ENCODE results near the gene PPCDC. TPM values are rescaled to one million over a fixed set of nuclear protein-coding genes. Genes with fewer than 3 reads are reported as not detected.

Gene PPCDC
- total and polyA plus RNA-seq, 4 donors = 6.3 to 12.4 (median 8.6) TPM

- no CpG with 5 or more reads among the region's 1 CpG for WGBS (ENCODE audit: insufficient coverage)
- Histone ChIP-seq H3K27ac (ENCODE audit: low read depth, low read length) (no peak overlapping the region), H3K27me3 (ENCODE audit: control insufficient read depth, insufficient read depth, low read length) (no peaks in the 10 kb centered on the region), H3K4me1 (ENCODE audit: control insufficient read depth, insufficient read depth, low read length) (peaks cover 34% of the 10 kb centered on the region), H3K9me3 (ENCODE audit: control insufficient read depth, insufficient read depth, low read length) (no peaks in the 10 kb centered on the region), H3K4me3 (ENCODE audit: low read depth, low read length) (no peak overlapping the region), H3K36me3 (ENCODE audit: control insufficient read depth, insufficient read depth, low read length) (no peaks in the 10 kb centered on the region)
- DNase-seq (ENCODE audit: low read depth in 4 of 6, low spot score in 6 of 6) = no peak
Measured at GRCh38 chr15:74992619-74993018, 30.8 kb upstream of the PPCDC start.

GRCh38 chr15:74994236-74994635 is 29.2 kb upstream of the PPCDC start:
- DNase-seq (ENCODE audit: low read depth in 4 of 6, low spot score in 6 of 6) = peak in 2 of 6 donors; percentile 52 to 66
- Histone ChIP-seq H3K27ac (ENCODE audit: low read depth, low read length) (peak overlapping the region; percentile 70), H3K36me3 (ENCODE audit: control insufficient read depth, insufficient read depth, low read length) (no peaks in the 10 kb centered on the region), H3K4me1 (ENCODE audit: control insufficient read depth, insufficient read depth, low read length) (peaks cover 38% of the 10 kb centered on the region), H3K4me3 (ENCODE audit: low read depth, low read length) (no peak overlapping the region), H3K27me3 (ENCODE audit: control insufficient read depth, insufficient read depth, low read length) (no peaks in the 10 kb centered on the region), H3K9me3 (ENCODE audit: control insufficient read depth, insufficient read depth, low read length) (no peaks in the 10 kb centered on the region)
- 54% methylated on average over 2 of the region's 2 CpGs for WGBS (ENCODE audit: insufficient coverage)

- DNase-seq (ENCODE audit: low read depth in 4 of 6, low spot score in 6 of 6) = no peak
- H3K4me1 ChIP-seq (ENCODE audit: control insufficient read depth, insufficient read depth, low read length) = peaks cover 38% of the 10 kb centered on the region
- no peaks in the 10 kb centered on the region for H3K27me3 ChIP-seq (ENCODE audit: control insufficient read depth, insufficient read depth, low read length)
- H3K9me3 ChIP-seq (ENCODE audit: control insufficient read depth, insufficient read depth, low read length) = no peaks in the 10 kb centered on the region
- peak overlapping the region; percentile 70 for H3K27ac ChIP-seq (ENCODE audit: low read depth, low read length)
- WGBS (ENCODE audit: insufficient coverage) = 26% methylated on average over 5 of the region's 5 CpGs
- H3K4me3 ChIP-seq (ENCODE audit: low read depth, low read length) = peak overlapping the region; percentile 57
- no peaks in the 10 kb centered on the region for H3K36me3 ChIP-seq (ENCODE audit: control insufficient read depth, insufficient read depth, low read length)
Measured at GRCh38 chr15:74994685-74995084, 28.7 kb upstream of the PPCDC start.

- DNase-seq (ENCODE audit: low read depth in 4 of 6, low spot score in 6 of 6) = peak; percentile 84 to 99 (median 94)
- H3K4me1 ChIP-seq (ENCODE audit: control insufficient read depth, insufficient read depth, low read length) = peaks cover 38% of the 10 kb centered on the region
- WGBS (ENCODE audit: insufficient coverage) = 0% methylated on average over 52 of the region's 58 CpGs
- H3K4me3 ChIP-seq (ENCODE audit: low read depth, low read length) = peak within 1 kb of the TSS; percentile 68
- no peaks in the 10 kb centered on the region for H3K36me3 ChIP-seq (ENCODE audit: control insufficient read depth, insufficient read depth, low read length)
- peak within 1 kb of the TSS; percentile 70 for H3K27ac ChIP-seq (ENCODE audit: low read depth, low read length)
- H3K9me3 ChIP-seq (ENCODE audit: control insufficient read depth, insufficient read depth, low read length) = no peaks in the 10 kb centered on the region
- no peaks in the 10 kb centered on the region for H3K27me3 ChIP-seq (ENCODE audit: control insufficient read depth, insufficient read depth, low read length)
Measured at GRCh38 chr15:74995182-74995778, 28.1 kb upstream of the PPCDC start, which contains the start of gene SCAMP5. Gene SCAMP5 (plus strand): TSS chr15:74995563. CDS start chr15:75011840, 16,277 bp downstream.

GRCh38 chr15:74995779-74996765 is 27.3 kb upstream of the PPCDC start:
- peak overlapping the region; percentile 61 for H3K27ac ChIP-seq (ENCODE audit: low read depth, low read length)

GRCh38 chr15:74997141-74997540 is 26.2 kb upstream of the PPCDC start:
- peaks cover 38% of the 10 kb centered on the region for H3K4me1 ChIP-seq (ENCODE audit: control insufficient read depth, insufficient read depth, low read length)
- H3K27me3 ChIP-seq (ENCODE audit: control insufficient read depth, insufficient read depth, low read length) = no peaks in the 10 kb centered on the region
- no peak overlapping the region for H3K4me3 ChIP-seq (ENCODE audit: low read depth, low read length)
- no peak for DNase-seq (ENCODE audit: low read depth in 4 of 6, low spot score in 6 of 6)
- H3K36me3 ChIP-seq (ENCODE audit: control insufficient read depth, insufficient read depth, low read length) = peaks cover 10% of the 10 kb centered on the region
- WGBS (ENCODE audit: insufficient coverage) = 83% methylated on average over 4 of the region's 4 CpGs
- H3K9me3 ChIP-seq (ENCODE audit: control insufficient read depth, insufficient read depth, low read length) = no peaks in the 10 kb centered on the region
- no peak overlapping the region for H3K27ac ChIP-seq (ENCODE audit: low read depth, low read length)

More at GRCh38 chr15:74995779-74996765, 27.3 kb upstream of the PPCDC start:
- Histone ChIP-seq H3K4me1 (ENCODE audit: control insufficient read depth, insufficient read depth, low read length) (peaks cover 38% of the 10 kb centered on the region), H3K27me3 (ENCODE audit: control insufficient read depth, insufficient read depth, low read length) (no peaks in the 10 kb centered on the region), H3K9me3 (ENCODE audit: control insufficient read depth, insufficient read depth, low read length) (no peaks in the 10 kb centered on the region), H3K4me3 (ENCODE audit: low read depth, low read length) (peak overlapping the region; percentile 68), H3K36me3 (ENCODE audit: control insufficient read depth, insufficient read depth, low read length) (peaks cover 4% of the 10 kb centered on the region)
- peak in 4 of 6 donors; percentile 21 to 92 (median 69) for DNase-seq (ENCODE audit: low read depth in 4 of 6, low spot score in 6 of 6)
- 2% methylated on average over 37 of the region's 42 CpGs for WGBS (ENCODE audit: insufficient coverage)

GRCh38 chr15:74997543-74997942 is 25.8 kb upstream of the PPCDC start:
- Histone ChIP-seq H3K4me3 (ENCODE audit: low read depth, low read length) (no peak overlapping the region), H3K27me3 (ENCODE audit: control insufficient read depth, insufficient read depth, low read length) (no peaks in the 10 kb centered on the region), H3K27ac (ENCODE audit: low read depth, low read length) (no peak overlapping the region), H3K36me3 (ENCODE audit: control insufficient read depth, insufficient read depth, low read length) (peaks cover 14% of the 10 kb centered on the region), H3K9me3 (ENCODE audit: control insufficient read depth, insufficient read depth, low read length) (no peaks in the 10 kb centered on the region), H3K4me1 (ENCODE audit: control insufficient read depth, insufficient read depth, low read length) (peaks cover 35% of the 10 kb centered on the region)
- no peak for DNase-seq (ENCODE audit: low read depth in 4 of 6, low spot score in 6 of 6)
- 95% methylated on average over 2 of the region's 2 CpGs for WGBS (ENCODE audit: insufficient coverage)

- peaks cover 17% of the 10 kb centered on the region for H3K4me1 ChIP-seq (ENCODE audit: control insufficient read depth, insufficient read depth, low read length)
- WGBS (ENCODE audit: insufficient coverage) = 100% methylated on average over 3 of the region's 6 CpGs
- no peak overlapping the region for H3K27ac ChIP-seq (ENCODE audit: low read depth, low read length)
- H3K9me3 ChIP-seq (ENCODE audit: control insufficient read depth, insufficient read depth, low read length) = no peaks in the 10 kb centered on the region
- H3K27me3 ChIP-seq (ENCODE audit: control insufficient read depth, insufficient read depth, low read length) = no peaks in the 10 kb centered on the region
- H3K36me3 ChIP-seq (ENCODE audit: control insufficient read depth, insufficient read depth, low read length) = peaks cover 25% of the 10 kb centered on the region
- H3K4me3 ChIP-seq (ENCODE audit: low read depth, low read length) = no peak overlapping the region
- no peak for DNase-seq (ENCODE audit: low read depth in 4 of 6, low spot score in 6 of 6)
Measured at GRCh38 chr15:75001310-75001709, 22.1 kb upstream of the PPCDC start.

GRCh38 chr15:75002398-75002797 is 21.0 kb upstream of the PPCDC start:
- Histone ChIP-seq H3K36me3 (ENCODE audit: control insufficient read depth, insufficient read depth, low read length) (peaks cover 27% of the 10 kb centered on the region), H3K9me3 (ENCODE audit: control insufficient read depth, insufficient read depth, low read length) (no peaks in the 10 kb centered on the region), H3K27ac (ENCODE audit: low read depth, low read length) (no peak overlapping the region), H3K4me3 (ENCODE audit: low read depth, low read length) (no peak overlapping the region), H3K4me1 (ENCODE audit: control insufficient read depth, insufficient read depth, low read length) (peaks cover 6% of the 10 kb centered on the region), H3K27me3 (ENCODE audit: control insufficient read depth, insufficient read depth, low read length) (no peaks in the 10 kb centered on the region)
- 71% methylated on average over 5 of the region's 7 CpGs for WGBS (ENCODE audit: insufficient coverage)
- peak in 1 of 6 donors; percentile 27 for DNase-seq (ENCODE audit: low read depth in 4 of 6, low spot score in 6 of 6)
